Activated gamma-delta T cell treated with anti-CD3 and anti-CD28 coated beads, Interleukin-2, amount 50 U/mL, for 16 hours (primary cell): ENCODE measurements around the gene TNS3.

Source experiments
- DNase-seq: peaks from one replicate; pipeline ENCODE4 v3.0.0-alpha.2; 2020; ENCODE audit warnings: low read depth

Gene TNS3

GRCh38 chr7:47540387-47541350, 41.2 kb downstream of the TNS3 start:
- no peak for DNase-seq

GRCh38 chr7:47540053-47540386, 41.9 kb downstream of the TNS3 start:
- DNase-seq: no peak

GRCh38 chr7:47539398-47540052, 42.4 kb downstream of the TNS3 start:
- no peak for DNase-seq

DNA sequence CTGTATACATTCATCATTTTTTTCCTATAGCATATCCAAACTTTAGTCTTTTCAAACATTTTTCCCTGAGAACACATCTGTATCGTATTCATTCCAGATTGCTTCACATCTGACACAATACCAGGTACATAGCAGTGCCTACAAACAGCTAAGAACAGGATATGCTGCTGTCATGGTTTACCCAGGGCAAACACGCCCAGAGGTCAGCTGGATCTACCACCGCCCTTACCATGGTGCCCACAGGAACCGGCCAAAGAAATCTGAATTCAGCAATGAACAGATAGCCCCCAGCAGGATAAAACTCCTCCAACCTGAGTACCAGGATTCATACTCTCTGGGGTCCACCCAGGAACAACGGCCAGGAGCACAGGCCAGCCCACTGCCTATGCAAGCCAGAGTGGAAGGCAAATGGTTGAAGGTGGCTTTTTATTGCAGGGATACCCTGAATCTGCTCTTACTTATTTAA, 43.0 kb downstream of the TNS3 start:
- DNase-seq: no peak

- DNase-seq: no peak
Measured at GRCh38 chr7:47537716-47538675, 43.9 kb downstream of the TNS3 start.

- no peak for DNase-seq
Measured at GRCh38 chr7:47536661-47537611, 45.0 kb downstream of the TNS3 start.

DNA sequence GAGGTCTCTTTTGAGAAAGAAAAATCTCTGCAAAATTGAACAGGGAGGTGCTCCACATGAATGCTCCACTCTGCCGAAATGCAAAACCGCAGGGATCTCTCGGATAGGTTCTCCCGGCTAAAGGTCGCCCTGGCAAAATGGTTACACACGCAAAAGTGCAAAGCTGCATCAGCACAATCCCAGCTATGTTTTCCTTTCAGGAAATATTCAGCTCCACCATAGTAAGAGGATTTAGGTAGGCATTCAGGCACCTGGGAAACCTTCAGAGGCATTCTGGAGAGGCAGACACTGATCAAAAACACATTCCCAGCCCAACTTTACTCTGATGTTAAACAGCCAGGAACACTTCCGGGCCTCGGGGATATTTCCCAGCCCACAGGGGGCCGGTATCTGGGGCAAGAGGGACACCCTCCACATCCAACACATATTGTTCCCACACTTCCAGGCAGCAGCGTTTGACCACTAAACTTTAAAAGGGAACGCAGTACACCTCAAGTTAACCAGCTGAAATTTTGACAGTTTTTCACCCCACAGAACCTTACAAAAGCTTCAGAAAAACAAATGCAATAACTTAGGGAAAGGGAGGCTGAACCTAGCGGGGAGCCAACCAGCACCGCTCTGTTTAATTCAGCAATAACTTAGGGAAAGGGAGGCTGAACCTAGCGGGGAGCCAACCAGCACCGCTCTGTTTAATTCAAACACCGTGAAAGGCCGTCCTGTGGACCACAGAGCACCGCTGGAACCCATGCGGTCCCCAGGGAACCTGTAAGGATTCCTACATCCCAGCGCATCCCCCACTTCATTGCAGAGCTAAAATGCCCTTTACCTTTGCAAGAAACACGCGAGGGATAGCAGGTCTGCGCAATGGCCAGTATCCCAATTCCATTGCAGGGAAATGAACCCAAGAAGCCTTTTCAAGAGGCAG, 45.9 kb downstream of the TNS3 start:
- no peak for DNase-seq

DNA sequence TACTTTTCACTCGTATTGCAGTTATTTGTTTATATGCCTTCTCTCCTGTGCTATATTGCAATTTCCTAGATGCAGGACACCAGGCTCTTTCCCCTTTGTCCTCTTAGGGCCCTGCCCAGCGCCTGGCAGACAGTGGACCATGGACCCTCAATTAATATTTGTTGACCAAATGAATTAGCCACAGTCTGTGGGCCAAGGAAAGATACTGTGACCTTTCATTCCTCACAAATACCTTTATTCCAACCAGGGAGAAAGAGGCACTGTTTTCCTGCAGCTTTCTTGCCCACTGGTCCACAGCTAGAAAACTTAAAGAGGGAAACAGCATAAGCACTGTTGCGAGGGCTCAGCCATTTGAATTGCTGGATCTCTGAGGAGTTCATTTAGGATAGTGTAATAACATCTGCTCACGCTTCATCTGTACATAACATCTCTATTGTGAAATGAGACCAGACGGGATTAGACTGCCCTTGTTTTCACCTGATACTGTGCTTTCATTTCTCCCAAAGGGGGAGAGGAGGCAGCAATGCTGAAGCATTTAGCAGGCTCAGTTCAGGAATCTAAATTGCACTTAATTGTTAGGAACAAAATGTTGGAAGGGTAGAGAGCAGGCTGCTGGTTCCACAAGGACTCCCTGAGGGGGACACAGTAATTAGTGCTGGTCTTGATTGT, 46.7 kb downstream of the TNS3 start:
- no peak for DNase-seq

- no peak for DNase-seq
Measured at GRCh38 chr7:47534322-47535034, 47.4 kb downstream of the TNS3 start.

GRCh38 chr7:47531584-47532492, 50.1 kb downstream of the TNS3 start:
- no peak for DNase-seq

GRCh38 chr7:47529826-47530555, 51.9 kb downstream of the TNS3 start:
- no peak for DNase-seq

- DNase-seq: no peak
Measured at GRCh38 chr7:47529405-47529804, 52.5 kb downstream of the TNS3 start.

- no peak for DNase-seq
Measured at GRCh38 chr7:47528471-47528870, 53.4 kb downstream of the TNS3 start.

GRCh38 chr7:47526466-47526865, 55.4 kb downstream of the TNS3 start:
- no peak for DNase-seq

GRCh38 chr7:47525066-47525623, 56.8 kb downstream of the TNS3 start:
- no peak for DNase-seq

- DNase-seq: no peak
Measured at GRCh38 chr7:47523401-47523800, 58.5 kb downstream of the TNS3 start.
